ENCODE data around the gene LSS.

Gene LSS

GRCh38 chr21:46188226-46189212 is 40.1 kb downstream of the LSS start:
- Histone ChIP-seq H3K4me3 (ENCODE audit: low read depth in 1 of 2, low read length in 1 of 2) (no peak overlapping the region), H3K9me3 (no peaks in the 10 kb centered on the region), H3K27me3 (no peaks in the 10 kb centered on the region), H3K36me3 (no peaks in the 10 kb centered on the region), H3K4me1 (ENCODE audit: control insufficient read depth in 1 of 2, insufficient read depth in 1 of 2, low read depth in 1 of 2, low read length in 1 of 2) (peaks cover 16% of the 10 kb centered on the region in 2 experiments), H3K27ac (no peak overlapping the region)
- no peak for TF ChIP-seq CTCF (IDR thresholded peaks at IDR 0.05)

- Histone ChIP-seq H3K9me3 (no peaks in the 10 kb centered on the region), H3K4me1 (ENCODE audit: control insufficient read depth in 1 of 2, insufficient read depth in 1 of 2, low read depth in 1 of 2, low read length in 1 of 2) (peaks cover 16% of the 10 kb centered on the region in 2 experiments), H3K36me3 (no peaks in the 10 kb centered on the region), H3K4me3 (ENCODE audit: low read depth in 1 of 2, low read length in 1 of 2) (no peak overlapping the region), H3K27ac (no peak overlapping the region), H3K27me3 (no peaks in the 10 kb centered on the region)
- TF ChIP-seq CTCF (IDR thresholded peaks at IDR 0.05): no peak
These were observed 40.8 kb downstream of the LSS start for GRCh38 chr21:46187814-46188213.

- no peak overlapping the region for H3K4me3 ChIP-seq (ENCODE audit: low read depth in 1 of 2, low read length in 1 of 2)
- H3K36me3 ChIP-seq: no peaks in the 10 kb centered on the region
- H3K9me3 ChIP-seq: no peaks in the 10 kb centered on the region
- H3K27ac ChIP-seq: no peak overlapping the region
- H3K4me1 ChIP-seq (ENCODE audit: control insufficient read depth in 1 of 2, insufficient read depth in 1 of 2, low read depth in 1 of 2, low read length in 1 of 2): peaks cover 16% of the 10 kb centered on the region in 2 experiments
- H3K27me3 ChIP-seq: no peaks in the 10 kb centered on the region
- TF ChIP-seq CTCF (IDR thresholded peaks at IDR 0.05): no peak
These were observed 41.3 kb downstream of the LSS start for GRCh38 chr21:46187261-46187660.

GRCh38 chr21:46185716-46186115 is 42.9 kb downstream of the LSS start:
- TF ChIP-seq CTCF (IDR thresholded peaks at IDR 0.05): no peak
- no peak overlapping the region for H3K4me3 ChIP-seq (ENCODE audit: low read depth in 1 of 2, low read length in 1 of 2)
- H3K4me1 ChIP-seq (ENCODE audit: control insufficient read depth in 1 of 2, insufficient read depth in 1 of 2, low read depth in 1 of 2, low read length in 1 of 2): peaks cover 16% of the 10 kb centered on the region in 2 experiments
- H3K27me3 ChIP-seq: no peaks in the 10 kb centered on the region
- no peaks in the 10 kb centered on the region for H3K36me3 ChIP-seq
- no peaks in the 10 kb centered on the region for H3K9me3 ChIP-seq
- peak overlapping the region; percentile 89 for H3K27ac ChIP-seq

GRCh38 chr21:46184625-46185555 is 43.7 kb downstream of the LSS start:
- Histone ChIP-seq H3K4me3 (ENCODE audit: low read depth in 1 of 2, low read length in 1 of 2) (peak overlapping the region; percentile 62 to 79), H3K27ac (peak overlapping the region; percentile 89), H3K9me3 (no peaks in the 10 kb centered on the region), H3K27me3 (no peaks in the 10 kb centered on the region), H3K4me1 (ENCODE audit: control insufficient read depth in 1 of 2, insufficient read depth in 1 of 2, low read depth in 1 of 2, low read length in 1 of 2) (peaks cover 16% of the 10 kb centered on the region in 2 experiments), H3K36me3 (no peaks in the 10 kb centered on the region)
- peak; percentile 28 for TF ChIP-seq CTCF (IDR thresholded peaks at IDR 0.05)
